Neural progenitor cell (in vitro differentiated cells): ENCODE results near the gene TSPAN12. TPM values are rescaled to one million over a fixed set of nuclear protein-coding genes. Genes with fewer than 3 reads are reported as not detected.

Source experiments
- DNase-seq: peaks from one replicate; pipeline ENCODE4 v3.0.0-alpha.2; 2016; ENCODE audit warnings: low spot score
- H2AFZ ChIP-seq: fragments of 200-600 bp; sonication (generic); replicated peaks from 2 replicates; pipeline ENCODE4 v1.6.1; 2016; ENCODE audit warnings: antibody characterized with exemption
- H3F3A ChIP-seq: fragments of 200-600 bp; sonication (generic); 2 replicates; pipeline ENCODE4 v1.6.1; 2016; ENCODE audit warnings: antibody characterized with exemption, low read depth
- H3K27ac ChIP-seq: fragments of 200-600 bp; sonication (generic); 2 replicates; pipeline ENCODE4 v1.5.1; 2016; ENCODE audit warnings: mild to moderate bottlenecking
- H3K27me3 ChIP-seq: fragments of 200-600 bp; sonication (generic); 2 replicates; pipeline ENCODE4 v1.6.1; 2016; ENCODE audit warnings: mild to moderate bottlenecking, moderate library complexity
- H3K36me3 ChIP-seq: fragments of 200-600 bp; sonication (generic); 2 replicates; pipeline ENCODE4 v1.5.1; 2016
- H3K4me1 ChIP-seq: fragments of 200-600 bp; sonication (generic); 2 replicates; pipeline ENCODE4 v1.6.1; 2016; ENCODE audit warnings: mixed run types
- H3K4me2 ChIP-seq: fragments of 200-600 bp; sonication (generic); 2 replicates; pipeline ENCODE4 v1.6.1; 2016
- H3K4me3 ChIP-seq: fragments of 200-600 bp; sonication (generic); 2 replicates; pipeline ENCODE4 v1.5.1; 2016
- H3K79me2 ChIP-seq: fragments of 200-600 bp; sonication (generic); 2 replicates; pipeline ENCODE4 v1.6.1; 2016; ENCODE audit warnings: low read depth
- H3K9ac ChIP-seq: fragments of 200-600 bp; sonication (generic); 2 replicates; pipeline ENCODE4 v1.6.1; 2016
- H3K9me3 ChIP-seq: fragments of 200-600 bp; sonication (generic); 2 replicates; pipeline ENCODE4 v1.5.1; 2016; ENCODE audit warnings: low read depth
- H4K20me1 ChIP-seq: fragments of 200-600 bp; sonication (generic); 2 replicates; pipeline ENCODE4 v1.6.1; 2016; ENCODE audit warnings: low read depth
- H3K27ac Mint-ChIP-seq: 3 replicates; pipeline ENCODE4 v1.8.0; 2021; ENCODE audit warnings: mixed read lengths
- H3K27me3 Mint-ChIP-seq: 2 replicates; pipeline ENCODE4 v1.8.0; 2022; ENCODE audit warnings: low read depth, mild to moderate bottlenecking, inconsistent platforms, moderate library complexity, mixed read lengths; ENCODE audit not compliant: insufficient read depth
- H3K36me3 Mint-ChIP-seq: 3 replicates; pipeline ENCODE4 v1.8.0; 2021; ENCODE audit warnings: mixed read lengths
- H3K4me1 Mint-ChIP-seq: 3 replicates; pipeline ENCODE4 v1.8.0; 2021; ENCODE audit warnings: mixed read lengths
- H3K4me3 Mint-ChIP-seq: 3 replicates; pipeline ENCODE4 v1.8.0; 2021; ENCODE audit warnings: mild to moderate bottlenecking, moderate library complexity, mixed read lengths
- H3K9me3 Mint-ChIP-seq: 3 replicates; pipeline ENCODE4 v1.8.0; 2020; ENCODE audit warnings: mixed read lengths
- CTCF ChIP-seq: fragments of 200-600 bp; sonication (generic); IDR thresholded peaks from 2 replicates; pipeline ENCODE4 v1.5.1; 2017; ENCODE audit warnings: antibody characterized with exemption, mild to moderate bottlenecking
- EZH2 ChIP-seq: fragments of 200-600 bp; sonication (generic); IDR thresholded peaks from 2 replicates; pipeline ENCODE4 v1.6.1; 2017; ENCODE audit warnings: antibody characterized with exemption, mild to moderate bottlenecking, moderate library complexity
- EZH2phosphoT487 ChIP-seq: fragments of 200-600 bp; sonication (generic); IDR thresholded peaks from 2 replicates; pipeline ENCODE4 v1.6.1; 2017; ENCODE audit warnings: antibody characterized with exemption
- total RNA-seq: library from RNA; depleted of rRNA; stranded (reverse); fragments of >200 nt; gene quantifications from 2 replicates; pipeline ENCODE4 v1.2.3, GENCODE V29; 2015; ENCODE audit warnings: low replicate concordance

Gene TSPAN12
- total RNA-seq, 1 donor from 2014 or later = 26.7 TPM

DNA sequence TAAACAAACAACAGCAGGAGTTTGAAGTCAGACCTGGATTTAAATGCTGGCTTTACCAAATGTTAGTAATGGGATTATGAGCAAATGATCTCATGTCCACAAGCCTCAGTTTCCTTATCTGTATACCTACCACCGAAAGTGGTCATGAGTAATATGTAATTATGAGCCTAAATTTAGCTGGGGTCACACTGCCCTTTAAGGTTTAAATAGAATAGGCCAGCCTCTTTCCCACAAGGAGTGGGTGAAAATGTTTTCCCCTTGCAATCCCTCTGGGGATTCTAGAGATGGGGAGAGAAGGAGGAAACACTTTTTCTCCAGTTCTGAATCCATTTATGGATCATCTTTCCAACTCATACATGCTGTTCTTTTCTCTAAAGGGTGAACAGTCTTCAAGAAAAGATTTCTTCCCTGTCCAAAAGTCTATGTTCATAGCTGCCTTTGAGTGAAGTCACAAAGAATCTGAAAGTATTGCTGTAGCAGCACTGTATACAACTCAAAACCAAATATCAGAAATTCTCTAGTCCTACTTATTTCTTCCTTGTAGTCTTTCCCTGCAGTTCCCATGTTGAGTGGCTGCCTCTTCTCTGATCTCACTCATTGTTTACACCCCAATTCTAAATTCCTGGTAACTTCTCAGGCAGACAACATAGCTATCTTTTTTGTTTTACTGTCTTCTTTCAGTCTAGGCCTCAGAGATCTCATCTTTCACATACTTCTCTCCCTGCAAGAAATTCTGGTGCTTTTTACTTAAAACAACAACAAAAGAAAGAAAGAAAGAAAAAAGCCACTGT is 7.4 kb upstream of the TSPAN12 start:
- H3K9ac ChIP-seq = no peak overlapping the region
- H3K4me3 ChIP-seq = no peak overlapping the region
- no peaks in the 10 kb centered on the region for H4K20me1 ChIP-seq
- peaks cover 14% of the 10 kb centered on the region for H3K4me1 ChIP-seq
- H3K9me3 ChIP-seq = no peaks in the 10 kb centered on the region
- Mint-ChIP-seq H3K36me3 (no peaks in the 10 kb centered on the region), H3K4me1 (peaks cover 17% of the 10 kb centered on the region), H3K27ac (peak overlapping the region; percentile 1), H3K4me3 (no peak overlapping the region), H3K9me3 (no peaks in the 10 kb centered on the region), H3K27me3 (no peaks in the 10 kb centered on the region)
- no peaks in the 10 kb centered on the region for H3F3A ChIP-seq
- H3K27ac ChIP-seq = peak overlapping the region; percentile 31
- no peaks in the 10 kb centered on the region for H3K79me2 ChIP-seq
- H3K27me3 ChIP-seq = no peaks in the 10 kb centered on the region
- TF ChIP-seq EZH2 = no peak
- no peak for TF ChIP-seq EZH2phosphoT487
- no peak for TF ChIP-seq CTCF
- peak overlapping the region; percentile 14 for H3K4me2 ChIP-seq
- H3K36me3 ChIP-seq = no peaks in the 10 kb centered on the region
- H2AFZ ChIP-seq = peak overlapping the region; percentile 66
- DNase-seq = peak; percentile 39

DNA sequence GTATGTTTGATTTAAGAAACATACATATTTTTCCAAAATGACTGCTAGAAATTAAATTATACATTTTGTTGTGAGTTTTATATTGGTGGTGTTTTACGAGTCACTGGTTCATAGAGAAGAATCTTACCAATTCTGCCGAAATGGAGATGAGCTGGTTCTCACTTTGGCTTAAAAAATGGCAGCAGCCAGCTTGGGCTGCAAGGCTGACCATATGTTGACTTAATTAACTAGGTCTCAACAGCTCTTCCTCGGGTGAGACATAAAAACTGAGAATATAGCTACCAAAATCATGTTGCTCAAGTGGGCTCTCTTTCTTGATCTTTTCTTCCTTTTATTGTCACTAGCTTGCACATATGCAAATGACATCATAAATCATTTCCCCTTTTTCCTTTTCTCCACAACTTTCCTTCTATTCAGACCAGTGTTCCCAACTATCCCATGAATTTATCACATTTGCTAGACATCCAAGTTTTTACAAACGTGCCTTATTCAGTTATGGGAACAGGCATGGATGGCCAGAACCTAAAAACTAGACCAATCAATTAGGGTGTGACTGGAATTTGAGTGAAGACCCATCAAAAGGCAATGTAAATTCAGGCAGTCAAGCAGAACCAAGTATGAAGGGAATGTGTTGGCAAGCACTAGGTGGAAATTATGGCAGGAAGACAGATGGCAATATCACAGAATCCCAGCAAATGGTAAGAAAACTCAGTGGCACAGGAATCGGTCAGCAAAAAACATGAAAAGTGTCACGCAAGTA is 6.4 kb upstream of the TSPAN12 start:
- no peaks in the 10 kb centered on the region for H3K9me3 ChIP-seq
- H3K4me1 ChIP-seq = peaks cover 14% of the 10 kb centered on the region
- Mint-ChIP-seq H3K36me3 (no peaks in the 10 kb centered on the region), H3K27ac (no peak overlapping the region), H3K9me3 (no peaks in the 10 kb centered on the region), H3K27me3 (no peaks in the 10 kb centered on the region), H3K4me1 (peaks cover 17% of the 10 kb centered on the region), H3K4me3 (no peak overlapping the region)
- H3K27ac ChIP-seq = no peak overlapping the region
- H3K4me2 ChIP-seq = no peak overlapping the region
- no peaks in the 10 kb centered on the region for H3F3A ChIP-seq
- TF ChIP-seq EZH2phosphoT487 (no peak), EZH2 (no peak), CTCF (no peak)
- no peaks in the 10 kb centered on the region for H3K79me2 ChIP-seq
- H4K20me1 ChIP-seq = no peaks in the 10 kb centered on the region
- H3K9ac ChIP-seq = no peak overlapping the region
- H3K4me3 ChIP-seq = no peak overlapping the region
- H3K27me3 ChIP-seq = no peaks in the 10 kb centered on the region
- H3K36me3 ChIP-seq = no peaks in the 10 kb centered on the region
- peak overlapping the region; percentile 44 for H2AFZ ChIP-seq
- DNase-seq = no peak

- no peak overlapping the region for H3K27ac ChIP-seq
- H3K79me2 ChIP-seq = no peaks in the 10 kb centered on the region
- H3K4me3 ChIP-seq = no peak overlapping the region
- no peak overlapping the region for H3K9ac ChIP-seq
- no peak overlapping the region for H3K27ac Mint-ChIP-seq
- TF ChIP-seq EZH2 = no peak
- TF ChIP-seq CTCF = no peak
- TF ChIP-seq EZH2phosphoT487 = no peak
- H3K9me3 Mint-ChIP-seq = no peaks in the 10 kb centered on the region
- H3K4me2 ChIP-seq = no peak overlapping the region
- no peaks in the 10 kb centered on the region for H3K36me3 Mint-ChIP-seq
- no peaks in the 10 kb centered on the region for H3K27me3 ChIP-seq
- peaks cover 27% of the 10 kb centered on the region for H3K4me1 Mint-ChIP-seq
- no peak overlapping the region for H3K4me3 Mint-ChIP-seq
- DNase-seq = no peak
- no peaks in the 10 kb centered on the region for H3K36me3 ChIP-seq
- H4K20me1 ChIP-seq = no peaks in the 10 kb centered on the region
- peaks cover 14% of the 10 kb centered on the region for H3K4me1 ChIP-seq
- H2AFZ ChIP-seq = peak overlapping the region; percentile 60
- H3F3A ChIP-seq = peaks cover 9% of the 10 kb centered on the region
- H3K27me3 Mint-ChIP-seq = no peaks in the 10 kb centered on the region
- H3K9me3 ChIP-seq = no peaks in the 10 kb centered on the region
These were observed 5.1 kb upstream of the TSPAN12 start for GRCh38 chr7:120862987-120863590.
